HepG2 (cell line): ENCODE measurements around the gene SNPH. TPM values are rescaled to one million over a fixed set of nuclear protein-coding genes. Genes with fewer than 3 reads are reported as not detected.

Experiments used
- ATF7-NPFF ChIP-seq: sonication (generic); formaldehyde crosslinking; IDR thresholded peaks from 2 replicates; pipeline ENCODE4 v1.8.1; 2023; ENCODE audit warnings: mild to moderate bottlenecking, low read depth, missing genetic modification reagents, moderate library complexity
- CSRNP1 ChIP-seq: sonication (generic); formaldehyde crosslinking; IDR thresholded peaks from 2 replicates; pipeline ENCODE4 v1.8.1; 2023; ENCODE audit warnings: mild to moderate bottlenecking, missing genetic modification reagents
- HNRNPK ChIP-seq: fragments of 200-400 bp; formaldehyde crosslinking; IDR thresholded peaks from 2 replicates; pipeline ENCODE4 v1.6.1; 2018; ENCODE audit warnings: low read length, low read depth, moderate library complexity, mild to moderate bottlenecking; ENCODE audit not compliant: poor library complexity, severe bottlenecking
- HOMEZ ChIP-seq: IDR thresholded peaks from 2 replicates; pipeline ENCODE4 v1.6.1; 2016; ENCODE audit warnings: low read depth
- IKZF5 ChIP-seq: IDR thresholded peaks from 2 replicates; pipeline ENCODE4 v1.6.1; 2018; ENCODE audit warnings: missing genetic modification reagents, mild to moderate bottlenecking, missing compliant biosample characterization
- PHF5A ChIP-seq: IDR thresholded peaks from one replicate; pipeline ENCODE4 v1.6.1; 2018; ENCODE audit warnings: low read depth, missing genetic modification reagents; ENCODE audit not compliant: unreplicated experiment
- PRDM10 ChIP-seq: sonication (generic); formaldehyde crosslinking; IDR thresholded peaks from 2 replicates; pipeline ENCODE4 v1.4.0; 2020; ENCODE audit warnings: low read depth, missing genetic modification reagents
- SIX1 ChIP-seq: sonication (generic); formaldehyde crosslinking; IDR thresholded peaks from 2 replicates; pipeline ENCODE4 v1.4.0; 2020; ENCODE audit warnings: missing genetic modification reagents, borderline replicate concordance
- ZBTB8A ChIP-seq: sonication (generic); formaldehyde crosslinking; IDR thresholded peaks from 2 replicates; pipeline ENCODE4 v1.4.0; 2020; ENCODE audit warnings: mild to moderate bottlenecking, low read depth, missing genetic modification reagents, borderline replicate concordance
- ZC3H13 ChIP-seq: sonication (generic); formaldehyde crosslinking; IDR thresholded peaks from 2 replicates; pipeline ENCODE4 v1.8.1; 2023; ENCODE audit warnings: mild to moderate bottlenecking, missing genetic modification reagents, moderate library complexity
- ZFAT ChIP-seq: sonication (generic); formaldehyde crosslinking; conservative IDR thresholded peaks from 2 replicates; pipeline ENCODE4 v1.8.1; 2023; ENCODE audit warnings: missing genetic modification reagents, inconsistent platforms
- ZNF280D ChIP-seq: sonication (generic); formaldehyde crosslinking; IDR thresholded peaks from 2 replicates; pipeline ENCODE4 v1.5.1; 2020; ENCODE audit warnings: mild to moderate bottlenecking, missing genetic modification reagents
- ZNF451 ChIP-seq: sonication (generic); formaldehyde crosslinking; IDR thresholded peaks from 2 replicates; pipeline ENCODE4 v1.5.0; 2020; ENCODE audit warnings: mild to moderate bottlenecking, missing genetic modification reagents
- ZNF546 ChIP-seq: sonication (generic); formaldehyde crosslinking; conservative IDR thresholded peaks from 2 replicates; pipeline ENCODE4 v1.8.1; 2023; ENCODE audit warnings: mild to moderate bottlenecking, missing genetic modification reagents
- ZNF850 ChIP-seq: sonication (generic); formaldehyde crosslinking; conservative IDR thresholded peaks from 2 replicates; pipeline ENCODE4 v1.9.0; 2021; ENCODE audit warnings: mild to moderate bottlenecking, missing genetic modification reagents
- polyA plus RNA-seq, 8 experiments: library from polyadenylated mRNA; depleted of rRNA in 3 of 8; stranded (reverse) in 7 of 8; unstranded in 1 of 8; fragments of >200 nt; fragmentation: Illumina TruSeq in 4 of 8; extraction: Trizol in 4 of 8; gene quantifications; 2 replicates each; pipeline versions ENCODE4 v1.2.1 to v1.2.3, GENCODE V29; 2011 to 2016; ENCODE audit warnings: low read depth in 4 of 8, missing spikeins in 1 of 8, mixed read lengths in 1 of 8; ENCODE audit not compliant: insufficient read depth in 1 of 8
- total RNA-seq, 5 experiments: library from RNA; depleted of rRNA; stranded (reverse); fragments of >200 nt; fragmentation: Illumina TruSeq; extraction: Trizol; gene quantifications; 2 replicates each; pipeline ENCODE4 v1.2.3, GENCODE V29; 2016; ENCODE audit warnings: low read depth in 1 of 5

The SNPH gene
- total and polyA plus RNA-seq, 2 of the 13 experiments (the other 11 are each of a cell fraction or from before 2014, with no cell fraction given), result 0.09 TPM; not detected in 1

- TF ChIP-seq HNRNPK, result no peak
- TF ChIP-seq ZFAT (CRISPR knock-in tag), result peak; percentile 45; the same call in 1 of the 2 replicates
- peak; percentile 78 for TF ChIP-seq ZNF451 (CRISPR knock-in tag)
- peak; percentile 75; the same call in 1 of the 2 replicates for TF ChIP-seq ZC3H13 (CRISPR knock-in tag)
- no peak for TF ChIP-seq ZBTB8A
- TF ChIP-seq ZNF850 (CRISPR knock-in tag), result no peak
- peak; percentile 71 for TF ChIP-seq PHF5A (CRISPR knock-in tag)
- 0 out of 2 replicates have a peak, but pooled peaks have one; percentile 18 for TF ChIP-seq HOMEZ (CRISPR knock-in tag)
- TF ChIP-seq ZNF280D (CRISPR knock-in tag), result peak; percentile 91
- TF ChIP-seq CSRNP1 (CRISPR knock-in tag), result peak; percentile 70
- TF ChIP-seq ATF7-NPFF (CRISPR knock-in tag), result peak; percentile 11; the same call in 1 of the 2 replicates
- TF ChIP-seq ZNF546 (CRISPR knock-in tag), result no peak
- peak; percentile 55; the same call in 1 of the 2 replicates for TF ChIP-seq SIX1 (CRISPR knock-in tag)
- peak; percentile 98 for TF ChIP-seq IKZF5
- TF ChIP-seq PRDM10, result peak; percentile 50
Measured at GRCh38 chr20:1325173-1326030, 59.3 kb downstream of the SNPH start (continued).
